GM12873 (cell line): ENCODE results near the gene TRAK1.

Experiments used
- CTCF ChIP-seq: IDR thresholded peaks from 2 replicates; pipeline ENCODE4 v1.5.1; 2012; ENCODE audit warnings: low read depth, mild to moderate bottlenecking, moderate library complexity, low read length, control low read depth; ENCODE audit not compliant: insufficient read depth; ENCODE audit errors: missing control alignments

The TRAK1 gene

GRCh38 chr3:42182555-42182954 lies 91.4 kb downstream of the TRAK1 start:
- TF ChIP-seq CTCF: no peak

GRCh38 chr3:42183991-42184632 lies 93.0 kb downstream of the TRAK1 start:
- no peak for TF ChIP-seq CTCF

- no peak for TF ChIP-seq CTCF
Measured at GRCh38 chr3:42184651-42185443, 93.7 kb downstream of the TRAK1 start.

- no peak for TF ChIP-seq CTCF
Measured at GRCh38 chr3:42187936-42188335, 96.8 kb downstream of the TRAK1 start.

GRCh38 chr3:42188376-42188775 lies 97.2 kb downstream of the TRAK1 start:
- no peak for TF ChIP-seq CTCF

GRCh38 chr3:42189001-42189460 lies 97.9 kb downstream of the TRAK1 start:
- TF ChIP-seq CTCF: no peak

GRCh38 chr3:42189736-42190135 lies 98.6 kb downstream of the TRAK1 start:
- TF ChIP-seq CTCF: no peak
